Activated CD4-positive, alpha-beta memory T cell treated with anti-CD3 and anti-CD28 coated beads for 36 hours (primary cell): ENCODE results near the gene CTSE. TPM values are rescaled to one million over a fixed set of nuclear protein-coding genes. Genes with fewer than 3 reads are reported as not detected.

ENCODE experiments used
- CTCF ChIA-PET: fragments of 350-600 bp; sonication (Branson Sonifier 250); formaldehyde crosslinking; loops from one replicate; lab custom pipeline; 2021; ENCODE audit warnings: antibody characterized with exemption, inconsistent platforms; lab: Charles Lee
- POLR2A ChIA-PET: fragments of 350-600 bp; sonication (Branson Sonifier 250); formaldehyde crosslinking; loops from one replicate; lab custom pipeline; 2021; ENCODE audit warnings: antibody characterized with exemption; lab: Charles Lee
- DNase-seq: peaks from one replicate; pipeline ENCODE4 v3.0.0-alpha.2; 2020
- H3K27ac Mint-ChIP-seq: one replicate; pipeline ENCODE4 v1.8.0; 2021; ENCODE audit warnings: mixed read lengths
- H3K27me3 Mint-ChIP-seq: one replicate; pipeline ENCODE4 v1.8.0; 2021; ENCODE audit warnings: mixed read lengths
- H3K36me3 Mint-ChIP-seq: one replicate; pipeline ENCODE4 v1.8.0; 2021; ENCODE audit warnings: mixed read lengths
- H3K4me1 Mint-ChIP-seq: one replicate; pipeline ENCODE4 v1.8.0; 2021; ENCODE audit warnings: low read depth, mixed read lengths
- H3K4me3 Mint-ChIP-seq: one replicate; pipeline ENCODE4 v1.8.0; 2021; ENCODE audit warnings: mild to moderate bottlenecking, mixed read lengths
- H3K9me3 Mint-ChIP-seq: one replicate; pipeline ENCODE4 v1.8.0; 2021; ENCODE audit warnings: mixed read lengths
- intact Hi-C: fragments of 100-400 bp; cut with micrococcal nuclease; formaldehyde crosslinking; loops from one replicate; pipeline ENCODE4 v1.15.1; 2023
- total RNA-seq, 2 experiments: library from RNA; stranded (reverse); gene quantifications; one replicate each; pipeline ENCODE4 v1.2.3, GENCODE V29; 2021

CTSE gene
- total RNA-seq, 2 experiments from 2014 or later: not detected

DNA sequence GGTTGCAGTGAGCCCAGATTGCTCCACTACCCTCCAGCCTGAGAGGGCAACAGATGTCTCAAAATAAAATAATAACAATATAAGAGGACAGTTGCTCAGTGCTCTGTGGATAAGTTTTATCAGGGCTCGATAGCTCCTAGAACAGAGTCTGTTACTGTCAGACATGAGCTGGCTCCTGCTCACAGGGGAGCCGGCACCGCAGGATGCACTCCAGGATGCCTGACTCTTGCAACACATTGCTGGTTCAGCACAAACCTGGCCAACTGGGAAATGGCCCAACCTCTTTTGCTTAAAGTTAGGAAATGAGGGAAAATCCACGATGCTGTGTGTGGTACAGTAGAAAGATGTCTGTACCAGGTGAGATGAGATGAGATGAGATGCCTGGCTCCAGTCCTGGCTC lies 5.8 kb upstream of the CTSE start:
- CTCF ChIA-PET: interaction anchor here (1.1 to 15.2 kb wide), 17 partner anchors 9 to 111 kb away, joined by 3 to 298 read pairs (median 7); no protein-coding TSS in a partner anchor
- no peak for DNase-seq
- POLR2A ChIA-PET: no interaction called here
- peaks cover 3% of the 10 kb centered on the region for H3K4me1 Mint-ChIP-seq
- no peaks in the 10 kb centered on the region for H3K9me3 Mint-ChIP-seq
- H3K27me3 Mint-ChIP-seq: peaks cover 4% of the 10 kb centered on the region
- intact Hi-C loops: no loop called here
- no peak overlapping the region for H3K27ac Mint-ChIP-seq
- no peaks in the 10 kb centered on the region for H3K36me3 Mint-ChIP-seq
- H3K4me3 Mint-ChIP-seq: no peak overlapping the region

DNA sequence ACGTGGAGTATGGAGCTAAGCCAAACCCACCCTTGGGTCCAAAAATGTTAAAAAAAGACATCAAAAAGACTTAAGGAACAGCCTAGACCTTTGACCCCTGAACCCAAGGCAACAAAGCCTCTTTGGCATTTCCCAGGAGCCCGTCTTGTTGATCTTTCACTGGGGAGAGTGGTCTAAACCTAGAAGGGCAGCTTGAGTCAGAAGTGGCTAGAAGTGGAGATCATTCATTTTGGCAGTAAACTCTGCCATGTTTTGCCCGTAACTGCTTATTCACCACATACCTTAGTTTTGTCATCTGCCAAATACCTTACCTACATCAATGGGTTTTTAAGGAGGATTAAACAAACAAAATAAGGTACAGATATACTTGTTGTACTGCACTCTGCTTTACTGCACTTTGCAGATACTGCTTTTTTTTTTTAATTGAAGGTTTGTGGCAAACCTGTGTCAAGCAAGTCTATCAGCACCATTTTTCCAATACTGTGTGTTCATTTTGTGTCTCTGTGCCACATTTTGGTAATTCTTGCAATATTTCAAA lies 1.7 kb upstream of the CTSE start:
- Mint-ChIP-seq H3K27ac (no peak overlapping the region), H3K36me3 (no peaks in the 10 kb centered on the region), H3K4me1 (no peaks in the 10 kb centered on the region), H3K27me3 (peaks cover 12% of the 10 kb centered on the region), H3K4me3 (no peak overlapping the region), H3K9me3 (no peaks in the 10 kb centered on the region)
- ChIA-PET POLR2A (no interaction called here), CTCF (interaction anchor here (15.2 kb wide), 1 partner anchor 82 kb away, joined by 298 read pairs; no protein-coding TSS in a partner anchor)
- intact Hi-C loops: no loop called here
- no peak for DNase-seq

DNA sequence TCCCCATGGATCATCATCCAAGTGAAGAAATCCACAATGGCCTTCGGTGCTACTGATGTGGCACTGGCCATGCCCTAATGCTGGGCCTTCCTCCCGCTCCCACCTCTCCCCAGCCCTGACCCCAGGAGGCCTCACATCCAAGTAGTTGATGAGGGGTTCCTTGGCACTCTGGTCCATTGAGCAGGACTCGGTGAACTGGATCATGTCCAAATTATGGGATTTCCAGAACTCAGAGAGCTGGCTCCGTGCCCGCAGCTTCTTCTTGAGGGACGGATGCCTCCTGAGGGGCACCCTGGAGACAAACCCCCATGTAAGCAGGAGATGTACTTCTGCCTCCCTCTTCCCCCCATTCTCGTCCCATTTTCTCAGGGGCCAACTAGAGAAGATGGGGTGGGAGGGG lies 929 bp downstream of the CTSE start:
- DNase-seq: no peak
- H3K27ac Mint-ChIP-seq: no peak overlapping the region
- peaks cover 10% of the 10 kb centered on the region for H3K27me3 Mint-ChIP-seq
- H3K4me1 Mint-ChIP-seq: no peaks in the 10 kb centered on the region
- intact Hi-C loops: no loop called here
- no peak overlapping the region for H3K4me3 Mint-ChIP-seq
- ChIA-PET CTCF (no interaction called here), POLR2A (no interaction called here)
- H3K9me3 Mint-ChIP-seq: no peaks in the 10 kb centered on the region
- no peaks in the 10 kb centered on the region for H3K36me3 Mint-ChIP-seq

DNA sequence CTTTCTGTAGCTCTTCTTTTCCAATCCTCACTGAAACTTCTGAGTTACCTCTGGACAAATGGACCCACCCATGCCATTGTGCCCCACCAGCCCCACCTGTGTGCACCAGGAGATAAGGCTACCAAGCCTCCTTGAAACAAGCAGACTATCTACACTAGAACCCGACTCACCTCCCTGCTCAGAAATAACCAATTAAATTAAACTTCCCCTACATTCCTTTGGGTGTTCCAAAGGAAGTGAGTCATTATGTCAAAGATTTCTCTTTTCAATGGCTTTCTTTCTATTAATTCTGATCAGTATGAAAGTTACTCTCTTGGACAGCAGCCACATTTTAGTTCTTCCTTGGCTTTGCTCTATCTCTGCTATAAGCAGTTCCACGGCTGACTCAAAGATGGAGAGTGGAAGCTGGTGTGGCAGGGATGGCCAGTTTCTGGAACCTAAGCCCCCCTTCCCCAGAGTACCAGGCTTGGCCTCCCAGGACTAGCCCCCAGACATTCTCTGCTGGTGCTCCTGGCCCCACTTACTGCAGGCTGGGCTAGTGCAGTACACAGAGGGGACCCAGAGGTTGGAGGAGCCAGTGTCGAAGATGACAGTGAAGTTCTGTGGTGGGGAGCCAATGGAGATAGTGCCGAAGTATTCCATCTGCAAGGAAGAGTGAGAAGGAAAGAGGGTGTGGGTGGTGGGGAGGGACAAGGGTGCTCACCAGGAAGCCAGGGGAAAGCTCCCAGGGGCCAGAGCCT lies 1.9 kb downstream of the CTSE start:
- CTCF ChIA-PET: interaction anchor here (1.4 kb wide), 1 partner anchor 85 kb away, joined by 4 read pairs; no protein-coding TSS in a partner anchor
- intact Hi-C loops: no loop called here
- no peaks in the 10 kb centered on the region for H3K36me3 Mint-ChIP-seq
- H3K4me1 Mint-ChIP-seq: no peaks in the 10 kb centered on the region
- H3K9me3 Mint-ChIP-seq: no peaks in the 10 kb centered on the region
- H3K4me3 Mint-ChIP-seq: no peak overlapping the region
- POLR2A ChIA-PET: no interaction called here
- no peak for DNase-seq
- H3K27me3 Mint-ChIP-seq: peaks cover 10% of the 10 kb centered on the region
- H3K27ac Mint-ChIP-seq: no peak overlapping the region

DNA sequence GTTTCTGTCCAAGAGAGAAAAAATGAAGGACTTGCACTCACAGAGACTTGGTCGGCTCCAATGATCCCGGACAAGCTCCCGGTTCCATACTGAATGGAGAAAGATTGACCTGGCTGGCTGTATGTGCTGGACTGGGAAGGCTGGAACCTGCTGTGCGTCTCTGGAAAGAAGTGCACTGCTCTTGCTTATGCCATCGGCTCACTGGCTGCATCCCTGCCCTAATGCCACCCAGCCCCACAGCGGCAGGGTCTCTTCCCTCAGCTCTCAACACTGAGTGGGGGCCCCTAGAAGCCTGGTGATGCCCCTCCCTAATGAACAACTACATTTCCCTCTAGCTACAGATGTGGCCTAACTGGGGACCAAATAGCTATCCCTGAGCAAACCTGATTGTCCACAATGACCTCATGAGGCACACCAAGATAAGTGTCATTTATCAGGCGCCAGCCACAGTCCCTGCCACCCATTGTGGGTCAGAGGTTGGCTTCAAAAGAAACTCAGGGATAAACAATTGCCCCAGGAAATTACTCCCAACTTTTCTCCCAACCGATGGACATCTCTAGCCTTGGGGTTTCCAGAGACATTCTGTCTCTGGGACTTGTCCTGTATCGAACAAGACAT lies 2.6 kb downstream of the CTSE start:
- POLR2A ChIA-PET: no interaction called here
- Mint-ChIP-seq H3K4me1 (no peaks in the 10 kb centered on the region), H3K9me3 (no peaks in the 10 kb centered on the region), H3K4me3 (no peak overlapping the region), H3K27me3 (peaks cover 10% of the 10 kb centered on the region), H3K27ac (no peak overlapping the region), H3K36me3 (no peaks in the 10 kb centered on the region)
- no peak for DNase-seq
- intact Hi-C loops: no loop called here
- CTCF ChIA-PET: interaction anchor here (0.6 to 1.4 kb wide), 2 partner anchors 85 to 86 kb away, joined by 3 to 4 read pairs; no protein-coding TSS in a partner anchor

DNA sequence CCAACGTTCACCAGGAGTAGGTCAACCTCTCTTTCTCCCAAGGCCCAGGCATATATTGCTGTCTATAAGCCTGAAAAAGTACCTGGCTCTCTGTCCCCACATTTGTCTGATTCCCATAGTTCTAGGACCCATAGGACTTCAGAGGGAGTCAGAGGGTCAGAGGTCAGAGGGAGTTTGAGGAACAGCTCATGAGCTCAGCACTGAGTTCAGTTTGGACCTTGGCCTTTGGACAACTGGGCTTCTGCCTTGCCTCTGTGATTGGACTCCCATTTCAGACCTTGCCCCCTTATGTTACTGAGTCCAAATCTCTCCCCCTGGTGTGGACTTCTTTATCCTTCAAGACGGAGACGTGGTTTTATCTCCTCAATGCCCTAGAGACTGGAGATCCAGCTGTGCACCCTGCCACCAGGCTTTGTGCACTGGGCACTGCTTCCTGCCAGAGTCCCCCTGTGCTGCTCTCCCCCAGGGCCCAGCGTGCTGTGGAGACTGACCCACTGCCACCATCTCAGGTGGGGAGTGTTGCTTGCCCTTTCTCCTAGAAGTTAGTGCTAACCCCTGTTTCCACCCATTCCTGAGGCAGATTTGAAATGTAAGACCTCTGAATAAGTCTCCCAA lies 3.2 kb downstream of the CTSE start:
- H3K4me1 Mint-ChIP-seq: no peaks in the 10 kb centered on the region
- H3K36me3 Mint-ChIP-seq: no peaks in the 10 kb centered on the region
- DNase-seq: no peak
- peaks cover 10% of the 10 kb centered on the region for H3K27me3 Mint-ChIP-seq
- no peak overlapping the region for H3K27ac Mint-ChIP-seq
- CTCF ChIA-PET: interaction anchor here (0.6 kb wide), 1 partner anchor 86 kb away, joined by 3 read pairs; no protein-coding TSS in a partner anchor
- POLR2A ChIA-PET: no interaction called here
- no peaks in the 10 kb centered on the region for H3K9me3 Mint-ChIP-seq
- intact Hi-C loops: no loop called here
- no peak overlapping the region for H3K4me3 Mint-ChIP-seq

DNA sequence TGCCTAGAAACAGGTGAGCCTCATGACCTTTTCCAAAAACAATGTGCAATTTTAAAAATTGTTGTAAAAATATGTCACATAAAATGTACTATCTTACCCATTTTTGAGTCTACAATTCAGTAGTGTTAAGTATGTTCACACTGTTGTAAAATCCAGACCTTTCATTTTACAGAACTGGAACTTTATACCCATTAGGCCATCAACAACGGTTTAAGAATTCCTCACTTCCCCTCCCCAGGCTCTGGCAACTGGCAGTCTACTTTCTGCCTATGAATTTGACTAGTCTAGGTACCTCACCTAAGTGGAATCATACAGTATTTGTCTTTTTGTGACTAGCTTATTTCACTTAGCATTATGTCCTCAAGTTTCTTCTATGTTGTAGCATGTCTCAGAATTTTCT lies 8.6 kb downstream of the CTSE start:
- ChIA-PET POLR2A (no interaction called here), CTCF (interaction anchor here (0.8 to 1.5 kb wide), 2 partner anchors 15 to 91 kb away, joined by 3 to 8 read pairs; no protein-coding TSS in a partner anchor)
- H3K27me3 Mint-ChIP-seq: peaks cover 1% of the 10 kb centered on the region
- no peak overlapping the region for H3K4me3 Mint-ChIP-seq
- H3K27ac Mint-ChIP-seq: no peak overlapping the region
- intact Hi-C loops: no loop called here
- no peak for DNase-seq
- no peaks in the 10 kb centered on the region for H3K36me3 Mint-ChIP-seq
- peaks cover 22% of the 10 kb centered on the region for H3K4me1 Mint-ChIP-seq
- no peaks in the 10 kb centered on the region for H3K9me3 Mint-ChIP-seq

DNA sequence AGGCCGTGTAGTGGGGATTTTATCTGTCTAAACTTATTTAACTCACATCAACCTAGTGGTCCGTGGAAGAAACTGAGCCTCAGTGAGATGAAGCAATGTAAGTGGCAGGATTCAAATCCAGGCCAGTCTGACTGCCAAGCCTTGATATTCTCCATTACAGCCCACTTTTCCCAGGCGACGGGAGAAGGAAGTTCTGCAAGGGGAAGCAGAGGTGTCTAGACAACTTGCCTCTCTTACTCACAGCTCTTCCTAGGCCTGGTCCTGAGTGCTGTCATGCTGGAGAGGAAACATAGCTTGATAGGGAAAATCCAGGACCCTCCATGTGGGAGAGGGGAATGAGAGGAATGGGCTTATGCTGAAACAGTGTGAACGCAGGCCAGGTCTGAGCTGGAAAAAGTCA lies 9.1 kb downstream of the CTSE start:
- peaks cover 1% of the 10 kb centered on the region for H3K27me3 Mint-ChIP-seq
- H3K27ac Mint-ChIP-seq: no peak overlapping the region
- CTCF ChIA-PET: interaction anchor here (0.8 to 1.5 kb wide), 2 partner anchors 16 to 92 kb away, joined by 3 to 8 read pairs; no protein-coding TSS in a partner anchor
- no peaks in the 10 kb centered on the region for H3K9me3 Mint-ChIP-seq
- intact Hi-C loops: no loop called here
- H3K4me3 Mint-ChIP-seq: no peak overlapping the region
- H3K4me1 Mint-ChIP-seq: peaks cover 22% of the 10 kb centered on the region
- POLR2A ChIA-PET: no interaction called here
- no peaks in the 10 kb centered on the region for H3K36me3 Mint-ChIP-seq
- no peak for DNase-seq

DNA sequence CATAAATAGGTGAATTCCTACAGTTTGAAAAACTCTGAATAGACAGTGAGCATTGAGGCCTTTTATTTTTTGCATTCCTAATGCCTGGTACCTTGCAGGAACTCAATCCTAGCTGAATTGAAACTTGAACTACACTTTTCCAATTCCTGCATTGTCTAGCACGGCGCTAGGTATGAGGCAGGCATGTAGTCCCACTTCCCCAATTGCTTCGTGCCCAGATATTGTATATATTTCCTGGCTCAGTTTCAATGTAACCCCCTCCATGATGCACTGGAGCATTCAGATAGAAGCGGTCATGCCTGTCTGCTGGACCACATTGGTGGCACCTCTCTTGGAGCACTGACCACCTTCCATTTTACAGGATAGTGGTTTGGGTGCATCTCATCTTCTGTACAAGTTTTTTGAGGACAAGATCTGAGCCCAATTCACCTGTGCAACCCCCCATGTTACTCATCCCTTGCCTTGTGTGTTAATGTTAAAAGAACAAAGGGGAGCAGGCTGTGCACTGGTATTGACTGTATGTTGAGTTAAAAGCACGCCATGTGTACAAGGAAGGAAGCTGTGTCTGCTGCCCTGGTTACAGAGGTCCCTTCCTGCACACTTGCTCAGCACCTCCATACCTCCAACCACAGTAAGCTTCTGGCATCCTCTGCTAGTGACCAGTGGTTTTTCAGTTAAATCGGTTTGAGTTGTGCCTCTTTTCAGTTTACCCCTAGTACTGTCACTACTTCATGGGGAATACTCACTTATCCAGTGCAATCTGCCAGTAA lies 10.5 kb downstream of the CTSE start:
- intact Hi-C loops: no loop called here
- CTCF ChIA-PET: no interaction called here
- POLR2A ChIA-PET: no interaction called here
- no peak overlapping the region for H3K27ac Mint-ChIP-seq
- no peaks in the 10 kb centered on the region for H3K36me3 Mint-ChIP-seq
- H3K4me1 Mint-ChIP-seq: peaks cover 22% of the 10 kb centered on the region
- H3K9me3 Mint-ChIP-seq: no peaks in the 10 kb centered on the region
- H3K4me3 Mint-ChIP-seq: no peak overlapping the region
- DNase-seq: no peak
- peaks cover 2% of the 10 kb centered on the region for H3K27me3 Mint-ChIP-seq

DNA sequence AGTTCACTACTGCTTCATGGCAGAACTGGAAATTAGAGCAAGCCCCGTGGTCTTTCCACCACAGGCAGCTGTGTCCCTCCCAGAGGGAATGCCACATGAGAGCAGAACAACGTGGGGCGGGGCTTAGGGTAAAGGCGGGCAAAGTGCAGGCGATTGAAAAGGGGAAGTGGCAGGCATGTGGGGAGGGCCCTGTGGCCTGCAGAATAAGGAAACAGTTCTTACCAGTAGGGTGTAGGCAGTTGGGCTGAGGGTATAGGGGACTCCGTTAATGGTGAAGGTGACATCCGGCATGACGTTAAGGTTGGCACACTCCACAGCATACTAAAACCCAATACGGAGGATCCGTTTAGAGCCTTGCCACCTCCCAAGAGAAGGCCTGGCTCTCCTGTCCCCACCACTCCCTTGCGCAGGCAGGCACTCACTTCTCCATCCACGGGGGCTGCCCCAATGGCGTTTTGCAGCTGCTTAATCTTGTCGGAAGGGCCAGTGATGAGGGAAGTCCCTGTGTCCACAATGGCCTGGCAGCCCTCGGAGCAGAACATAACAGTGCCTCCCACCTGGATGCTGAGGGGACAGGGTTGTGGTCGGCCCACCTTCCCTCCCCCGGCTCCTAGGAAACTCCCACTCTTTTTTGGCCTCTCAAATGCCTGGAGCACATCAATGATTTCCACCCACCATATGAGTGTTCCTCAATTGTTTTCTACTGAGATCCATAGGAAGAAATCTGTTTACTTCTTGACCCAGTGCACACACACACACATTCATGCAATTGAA lies 11.4 kb downstream of the CTSE start:
- ChIA-PET POLR2A (interaction anchor here (0.8 kb wide), 1 partner anchor 11 kb away, joined by 4 read pairs; no protein-coding TSS in a partner anchor), CTCF (interaction anchor here (1.6 to 2.6 kb wide), 2 partner anchors 18 to 35 kb away, joined by 8 to 10 read pairs; no protein-coding TSS in a partner anchor)
- peaks cover 4% of the 10 kb centered on the region for H3K27me3 Mint-ChIP-seq
- H3K27ac Mint-ChIP-seq: no peak overlapping the region
- H3K36me3 Mint-ChIP-seq: no peaks in the 10 kb centered on the region
- peaks cover 22% of the 10 kb centered on the region for H3K4me1 Mint-ChIP-seq
- no peaks in the 10 kb centered on the region for H3K9me3 Mint-ChIP-seq
- peak; percentile 49 for DNase-seq
- intact Hi-C loops: no loop called here
- no peak overlapping the region for H3K4me3 Mint-ChIP-seq

DNA sequence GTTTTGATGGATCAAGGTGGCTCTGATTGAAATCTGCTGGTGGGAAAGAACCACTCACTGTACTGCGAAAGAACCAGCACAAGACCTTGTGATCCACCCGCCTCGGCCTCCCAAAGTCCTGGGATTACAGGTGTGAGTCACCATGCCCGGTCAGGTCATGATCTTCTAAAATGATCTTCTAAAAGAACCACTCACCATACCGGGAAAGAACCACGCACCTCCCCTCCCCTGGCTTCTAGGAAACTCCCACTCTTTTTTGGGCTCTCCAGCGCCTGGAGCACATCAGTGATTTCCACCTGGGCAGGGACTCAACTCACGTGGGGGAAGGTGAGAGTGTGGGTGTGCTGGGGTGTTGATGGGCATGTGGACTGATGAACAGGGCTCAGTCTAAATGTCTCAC lies 12.6 kb downstream of the CTSE start:
- peaks cover 12% of the 10 kb centered on the region for H3K27me3 Mint-ChIP-seq
- no peaks in the 10 kb centered on the region for H3K9me3 Mint-ChIP-seq
- no peak overlapping the region for H3K4me3 Mint-ChIP-seq
- peak overlapping the region; percentile 28 for H3K27ac Mint-ChIP-seq
- intact Hi-C loops: no loop called here
- peaks cover 22% of the 10 kb centered on the region for H3K4me1 Mint-ChIP-seq
- no peaks in the 10 kb centered on the region for H3K36me3 Mint-ChIP-seq
- ChIA-PET POLR2A (interaction anchor here (0.8 kb wide), 1 partner anchor 10 kb away, joined by 4 read pairs; no protein-coding TSS in a partner anchor), CTCF (interaction anchor here (1.6 to 2.6 kb wide), 2 partner anchors 19 to 34 kb away, joined by 8 to 10 read pairs; no protein-coding TSS in a partner anchor)
- DNase-seq: peak; percentile 67
